ENCODE measurements around the gene RSPRY1. TPM values are rescaled to one million over a fixed set of nuclear protein-coding genes. Genes with fewer than 3 reads are reported as not detected.
"Not testable (repeated sequence)": the region's sequence is repeated elsewhere in the genome, so short reads cannot be mapped to it uniquely, and the experiment has no call there.

RSPRY1 gene
- polyA plus RNA-seq, 3 donors: 46.7 to 49.7 (median 49.0) TPM

DNA sequence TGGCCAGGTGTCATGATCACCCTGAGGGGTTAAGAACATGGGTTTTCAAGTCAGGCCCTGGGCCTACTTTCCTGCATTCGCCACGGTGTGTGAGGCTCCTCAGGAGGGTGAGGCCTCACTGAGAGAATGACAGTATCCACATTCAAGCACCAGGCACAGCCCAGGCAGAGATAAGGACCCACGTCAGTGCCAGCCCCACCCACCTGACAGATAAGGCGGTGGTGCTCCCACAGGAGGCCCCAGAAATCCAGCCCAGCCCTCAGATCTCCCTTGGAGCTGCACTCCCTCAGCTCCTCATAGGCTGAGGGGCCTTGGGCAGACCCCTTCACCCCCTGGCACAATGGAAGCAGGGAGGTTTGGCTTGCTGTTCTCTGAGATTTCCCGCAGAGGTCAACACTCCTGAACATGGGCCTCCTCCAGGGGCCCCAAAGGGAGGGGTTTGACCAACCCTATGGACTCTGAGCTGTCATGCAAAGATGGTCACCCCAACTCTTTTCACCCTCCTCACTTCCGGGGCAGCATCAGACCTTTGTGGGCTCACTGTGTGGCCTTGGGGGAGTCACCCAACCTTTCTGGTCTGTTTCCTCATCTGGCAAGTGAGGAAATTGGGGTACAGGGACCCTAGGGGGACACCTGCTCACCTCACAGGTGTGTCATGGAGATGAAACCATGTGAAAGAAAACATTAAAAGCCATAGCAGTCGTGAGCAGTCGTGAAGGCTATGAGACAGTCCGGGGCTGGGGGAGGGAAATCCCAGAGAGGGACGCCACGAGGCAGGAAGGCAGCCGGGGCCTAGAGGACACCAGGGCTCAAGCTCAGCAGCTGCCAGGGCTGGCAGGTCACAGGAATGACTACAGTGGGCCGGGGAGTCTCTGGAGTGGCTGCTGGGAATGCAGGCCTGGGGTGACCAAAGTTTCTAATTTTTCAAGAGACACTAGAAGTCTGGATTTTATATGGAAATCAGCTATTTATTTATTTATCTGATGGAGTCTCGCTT is 83.0 kb downstream of the RSPRY1 start:
- DNase-seq (ENCODE audit: low read depth in 3 of 3, low spot score in 2 of 3): no peak

DNA sequence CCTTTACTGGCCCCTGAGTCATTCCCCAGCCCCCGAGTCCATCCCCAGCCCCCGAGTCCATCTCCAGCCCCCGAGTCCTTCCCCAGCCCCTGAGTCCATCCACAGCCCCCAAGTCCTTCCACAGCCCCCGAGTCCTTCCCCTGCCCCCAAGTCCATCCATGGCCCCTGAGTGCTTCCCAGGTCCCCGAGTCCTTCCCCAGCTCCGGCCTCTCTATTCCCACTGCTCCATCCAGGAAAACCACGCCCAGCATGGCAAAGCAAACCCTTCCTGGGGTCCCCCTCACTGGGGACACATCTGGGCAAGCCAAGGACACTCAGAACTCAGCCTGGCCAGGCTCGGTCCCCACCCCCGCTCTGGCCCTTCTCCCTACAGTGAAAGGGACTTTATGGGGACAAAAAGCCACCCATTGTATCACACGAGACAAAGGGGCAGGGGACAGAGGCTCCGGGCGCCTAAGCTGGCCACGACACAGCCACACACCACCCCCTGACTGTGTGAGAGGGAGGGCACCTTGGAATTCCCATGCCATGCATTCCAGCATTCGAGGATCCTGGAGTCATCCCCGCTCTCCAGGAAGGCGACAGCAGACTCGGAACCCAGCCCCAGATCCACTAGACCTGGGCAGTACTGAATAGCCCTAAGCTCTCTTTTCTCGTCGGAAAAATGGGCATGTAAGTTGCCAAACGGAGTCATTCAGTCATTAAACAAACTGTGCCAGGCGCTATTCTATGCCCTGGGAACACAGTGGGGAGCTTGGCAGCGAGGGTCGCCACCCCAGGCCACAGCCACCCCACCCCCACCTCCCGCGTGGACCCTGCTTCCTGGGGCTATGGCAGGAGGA is 84.3 kb downstream of the RSPRY1 start:
- no peak for DNase-seq (ENCODE audit: low read depth in 3 of 3, low spot score in 2 of 3)

GRCh38 chr16:57271063-57271345 is 84.9 kb downstream of the RSPRY1 start:
- DNase-seq (ENCODE audit: low read depth in 3 of 3, low spot score in 2 of 3): no peak

DNA sequence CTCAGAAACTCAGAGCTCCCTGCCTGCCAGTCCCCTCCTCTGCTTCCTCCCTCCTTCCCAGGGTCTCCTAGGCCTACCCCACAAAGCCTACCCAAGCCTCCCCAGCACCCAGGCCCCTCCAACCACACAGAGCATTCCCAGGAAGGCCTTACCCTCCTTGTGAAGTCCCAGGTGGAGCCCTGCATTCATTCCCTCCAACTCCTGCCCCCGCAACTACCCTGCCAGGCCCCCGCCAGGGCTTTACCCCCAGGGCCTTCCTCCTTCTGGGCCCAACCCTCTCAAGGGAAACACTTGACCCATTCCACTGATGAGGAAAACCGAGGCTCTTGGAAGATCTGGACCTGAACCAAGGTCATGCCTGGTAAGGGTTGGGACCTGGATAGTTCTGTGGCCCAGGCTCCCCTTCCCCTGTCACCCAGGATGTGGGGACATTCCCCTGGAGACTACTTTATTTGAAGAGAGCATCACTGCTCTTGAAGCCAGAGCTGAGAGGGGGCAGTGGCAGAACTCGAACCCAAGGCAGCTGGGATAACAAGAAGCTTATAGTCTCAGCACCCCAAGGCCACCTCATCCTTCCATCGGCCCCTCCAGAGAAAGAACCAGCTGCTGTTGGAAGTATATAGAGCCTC is 85.9 kb downstream of the RSPRY1 start:
- DNase-seq (ENCODE audit: low read depth in 3 of 3, low spot score in 2 of 3): no peak

GRCh38 chr16:57273359-57273758 is 87.2 kb downstream of the RSPRY1 start:
- DNase-seq (ENCODE audit: low read depth in 3 of 3, low spot score in 2 of 3): no peak

DNA sequence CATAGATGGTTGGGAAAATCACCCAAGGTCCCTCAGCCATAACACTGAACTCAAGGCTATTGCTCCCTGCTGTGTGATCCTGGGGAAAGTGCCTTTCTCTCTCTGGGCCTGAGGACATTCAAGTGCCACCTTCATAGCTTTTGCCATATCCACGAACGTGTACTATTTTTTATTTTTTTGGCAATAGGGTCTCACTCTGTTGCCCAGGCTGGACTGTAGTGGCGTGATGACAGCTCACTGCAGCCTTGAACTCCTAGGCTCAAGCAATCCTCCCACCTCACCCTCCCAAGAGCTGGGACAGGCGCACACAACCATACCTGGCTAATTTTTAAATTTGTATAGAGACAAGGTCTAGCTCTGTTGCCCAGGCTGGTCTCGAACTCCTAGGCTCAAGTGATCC is 87.7 kb downstream of the RSPRY1 start:
- DNase-seq (ENCODE audit: low read depth in 3 of 3, low spot score in 2 of 3): no peak

DNA sequence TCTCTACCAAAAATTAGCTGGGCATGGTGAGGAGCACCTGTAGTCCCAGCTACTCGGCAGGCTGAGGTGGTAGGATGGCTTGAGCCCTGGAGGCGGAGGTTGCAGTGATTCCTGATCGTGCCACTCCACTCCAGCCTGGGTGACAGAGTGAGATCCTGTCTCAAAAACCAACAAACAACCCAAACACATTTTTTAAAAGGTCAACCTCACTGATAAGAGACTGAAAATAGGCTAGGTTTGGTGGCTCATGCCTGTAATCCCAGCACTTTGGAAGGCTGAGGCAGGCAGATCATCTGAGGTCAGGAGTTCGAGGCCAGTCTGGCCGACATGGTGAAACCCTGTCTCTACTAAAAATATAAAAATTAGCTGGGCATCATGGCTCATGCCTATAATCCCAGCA is 89.8 kb downstream of the RSPRY1 start:
- not testable (repeated sequence) for DNase-seq (ENCODE audit: low read depth in 3 of 3, low spot score in 2 of 3)

DNA sequence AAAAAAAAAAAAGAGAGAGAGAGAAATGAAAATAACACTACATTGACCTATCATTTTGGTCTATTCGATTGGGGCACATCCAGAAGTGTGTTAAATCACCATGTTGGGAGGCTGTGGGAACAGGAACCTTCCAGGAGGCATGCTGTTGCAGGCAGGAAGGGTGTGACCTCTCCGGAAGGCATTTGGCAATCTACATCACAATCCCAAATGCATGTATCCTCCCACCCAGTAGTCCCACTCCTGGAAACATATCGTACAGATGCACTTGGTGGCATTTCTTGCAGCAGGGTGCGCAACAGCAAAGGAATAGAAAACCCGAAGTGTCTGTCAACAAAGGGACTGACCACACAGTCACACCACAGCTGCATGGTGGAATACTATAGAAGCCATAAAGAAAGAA is 90.5 kb downstream of the RSPRY1 start:
- no peak for DNase-seq (ENCODE audit: low read depth in 3 of 3, low spot score in 2 of 3)

GRCh38 chr16:57277586-57277985 is 91.5 kb downstream of the RSPRY1 start:
- DNase-seq (ENCODE audit: low read depth in 3 of 3, low spot score in 2 of 3): no peak

DNA sequence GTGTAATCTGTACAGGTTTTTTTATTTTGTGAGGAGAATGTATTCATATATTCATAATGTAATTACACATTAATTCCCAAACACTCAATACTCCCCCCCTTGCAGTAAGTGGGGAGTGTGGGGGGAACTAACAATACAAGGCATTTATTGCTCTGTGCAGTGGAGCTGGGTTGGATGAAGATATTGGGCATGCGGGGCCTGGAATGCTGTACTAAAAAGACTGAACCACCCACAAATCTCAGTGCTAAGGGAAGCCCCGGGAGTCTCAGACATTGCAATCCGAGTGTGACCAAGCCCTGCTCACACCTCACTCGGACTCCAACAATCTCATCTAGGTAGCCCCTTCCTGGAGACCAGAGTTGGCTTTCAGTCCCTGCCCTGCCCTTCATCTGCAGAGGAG is 92.4 kb downstream of the RSPRY1 start:
- DNase-seq (ENCODE audit: low read depth in 3 of 3, low spot score in 2 of 3): no peak

DNA sequence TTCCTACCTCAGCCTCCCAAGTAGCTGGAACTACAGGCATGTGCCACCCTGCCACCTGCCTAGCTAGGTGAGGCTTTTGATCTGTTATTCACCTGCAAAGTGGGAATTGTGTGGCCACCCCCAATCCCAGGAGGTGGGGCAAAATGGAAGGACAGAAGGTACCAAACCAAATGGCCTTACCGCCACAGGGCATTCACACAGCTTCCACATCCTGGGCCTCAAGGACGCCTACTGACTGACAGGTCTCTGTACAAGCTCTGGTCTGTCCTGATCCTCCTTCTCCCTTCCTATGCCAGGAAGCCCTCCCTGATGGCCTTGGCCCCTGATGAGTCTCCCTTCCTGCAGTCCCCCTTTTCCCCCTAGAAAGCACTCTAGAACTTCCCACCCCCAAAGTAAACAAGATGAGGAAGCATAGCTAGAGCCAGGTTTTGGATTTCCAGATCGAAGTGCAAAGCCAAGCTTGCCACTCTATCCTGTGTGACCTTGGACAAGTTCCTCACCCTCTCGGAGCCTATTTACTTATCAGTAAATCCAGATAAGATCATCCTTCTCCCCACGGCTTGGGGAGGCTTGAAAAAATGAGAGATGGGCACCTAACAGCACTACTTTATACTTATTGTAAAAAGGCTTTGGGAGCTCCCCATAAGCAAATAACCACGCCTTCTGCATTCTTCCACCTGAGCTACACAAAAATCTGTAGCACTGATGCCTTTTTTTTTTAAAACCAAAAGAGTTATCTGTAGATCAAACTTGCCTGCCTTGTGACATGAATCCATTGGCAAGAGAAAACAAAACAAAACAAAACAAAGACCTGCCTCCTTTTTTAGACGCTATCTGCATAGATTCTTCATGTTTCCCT is 93.9 kb downstream of the RSPRY1 start:
- no peak for DNase-seq (ENCODE audit: low read depth in 3 of 3, low spot score in 2 of 3)

- DNase-seq (ENCODE audit: low read depth in 3 of 3, low spot score in 2 of 3): no peak
These were observed 95.7 kb downstream of the RSPRY1 start for GRCh38 chr16:57281791-57282190.

GRCh38 chr16:57282510-57283213 is 96.5 kb downstream of the RSPRY1 start:
- DNase-seq (ENCODE audit: low read depth in 3 of 3, low spot score in 2 of 3): no peak

GRCh38 chr16:57283214-57283958 is 97.3 kb downstream of the RSPRY1 start:
- DNase-seq (ENCODE audit: low read depth in 3 of 3, low spot score in 2 of 3): no peak

GRCh38 chr16:57283959-57284208 is 97.8 kb downstream of the RSPRY1 start:
- no peak for DNase-seq (ENCODE audit: low read depth in 3 of 3, low spot score in 2 of 3)

DNA sequence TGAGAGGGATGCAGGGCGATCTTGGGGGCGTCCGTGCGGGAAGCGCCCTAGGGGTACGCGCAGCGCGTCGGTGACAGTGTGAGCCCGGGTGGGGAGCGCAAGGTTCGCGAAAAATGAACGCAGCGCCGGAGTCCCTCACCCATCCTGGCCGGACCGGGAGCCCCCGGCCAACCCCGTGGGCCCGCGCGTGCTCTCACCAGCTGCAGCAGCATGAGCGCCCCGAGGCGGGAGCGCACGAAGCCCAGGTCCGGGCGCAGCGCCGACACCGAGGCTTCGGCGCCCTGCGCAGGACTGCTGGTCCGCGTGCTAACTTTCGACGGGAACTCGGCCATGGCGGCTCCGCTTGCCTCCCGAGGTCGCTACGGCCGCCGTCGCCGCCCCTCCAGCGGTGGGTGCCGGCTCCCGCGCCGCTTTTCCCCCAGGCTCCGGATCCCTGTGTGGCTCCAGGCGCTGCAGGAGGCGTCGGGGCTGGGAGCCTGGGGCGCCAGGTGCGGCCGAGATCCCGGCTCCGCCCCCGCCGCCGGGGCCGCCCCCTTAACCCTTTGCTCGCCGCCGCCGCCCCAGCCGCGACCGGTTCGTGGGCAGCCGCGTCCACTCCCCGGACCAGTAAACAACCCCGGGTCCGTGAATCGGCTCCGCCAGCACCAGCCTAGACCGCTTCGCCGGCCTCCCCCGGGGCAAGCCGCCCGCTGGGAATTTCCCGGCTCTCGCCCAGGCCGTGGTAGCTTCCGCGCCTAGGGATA is 98.3 kb downstream of the RSPRY1 start, which contains the start of gene PLLP:
TSS of gene PLLP (minus strand) at position 464 of the 743 bp plus-strand sequence. CDS start at position 332, 132 bp downstream.
- DNase-seq (ENCODE audit: low read depth in 3 of 3, low spot score in 2 of 3): no peak

GRCh38 chr16:57284952-57285363 is 98.8 kb downstream of the RSPRY1 start:
- DNase-seq (ENCODE audit: low read depth in 3 of 3, low spot score in 2 of 3): no peak

DNA sequence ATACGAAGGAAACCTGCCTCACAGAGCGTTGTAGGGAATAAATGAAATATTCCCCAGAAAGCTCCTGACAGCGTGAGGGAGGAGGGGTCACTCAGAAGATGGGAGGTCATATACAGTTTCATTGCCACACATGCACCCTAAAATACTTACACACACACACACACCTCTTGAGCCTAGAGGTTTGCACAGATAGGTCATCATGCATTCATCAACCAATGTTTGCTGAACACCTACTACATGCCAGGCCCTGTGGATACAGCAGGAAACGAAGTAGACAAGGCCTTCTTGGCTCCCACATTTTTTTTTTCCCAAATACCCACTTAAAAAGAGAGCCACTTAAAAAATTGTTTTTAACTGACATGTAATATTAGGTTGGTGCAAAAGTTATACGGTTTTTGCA is 99.2 kb downstream of the RSPRY1 start:
- no peak for DNase-seq (ENCODE audit: low read depth in 3 of 3, low spot score in 2 of 3)
